GM21529 (cell line): ENCODE measurements around the gene INF2.

ENCODE experiments used
- ATAC-seq: cut with Tn5 transposase; IDR thresholded peaks from one replicate; pipeline ENCODE4 v1.9.1; 2021; ENCODE audit not compliant: unreplicated experiment

INF2 gene

DNA sequence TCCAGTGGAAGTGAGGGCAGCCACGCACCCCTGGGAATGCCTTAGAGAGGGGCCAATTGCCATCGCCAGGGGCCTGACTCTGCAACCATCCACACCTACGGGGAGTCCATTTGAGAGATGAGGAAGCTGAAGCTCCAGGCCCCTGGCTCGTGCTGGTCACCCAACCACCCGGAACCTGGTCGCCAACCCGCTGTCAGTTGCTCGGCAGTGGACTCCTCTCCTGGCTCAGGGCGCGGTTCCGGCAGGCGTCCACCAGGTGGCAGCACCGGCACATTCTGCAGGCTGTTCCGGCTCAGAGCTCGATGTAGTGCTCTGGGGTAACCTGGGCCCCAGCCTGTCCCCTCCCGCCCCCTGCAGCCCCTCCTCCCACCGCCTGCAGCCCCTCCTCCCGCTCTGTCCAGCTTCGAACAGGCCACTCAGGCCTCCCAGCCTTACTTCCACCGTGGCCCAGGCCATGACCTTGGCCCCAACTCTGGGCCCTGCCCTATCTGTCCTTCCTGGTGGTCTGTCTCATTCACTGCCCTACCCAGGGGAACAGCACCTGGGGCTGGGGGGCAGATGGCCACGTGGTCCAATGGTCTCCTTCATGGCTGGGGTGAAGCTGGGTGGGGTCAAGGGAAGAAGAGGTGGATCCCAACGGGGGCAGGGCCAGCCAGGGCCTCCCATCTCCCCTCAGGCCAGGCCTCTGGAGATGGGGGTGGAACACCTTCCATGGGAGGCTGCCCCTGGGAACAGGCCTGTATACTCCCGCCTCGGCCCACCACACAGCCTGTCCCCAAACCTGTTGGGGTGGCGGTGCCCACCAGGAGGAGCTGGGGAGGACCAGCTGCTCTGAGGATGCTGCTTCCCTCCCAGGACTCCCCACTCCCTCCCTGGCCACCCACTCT lies 79.3 kb downstream of the INF2 start:
- ATAC-seq, result peak; percentile 85

- no peak for ATAC-seq
These were observed 80.1 kb downstream of the INF2 start for GRCh38 chr14:104769324-104770071.

DNA sequence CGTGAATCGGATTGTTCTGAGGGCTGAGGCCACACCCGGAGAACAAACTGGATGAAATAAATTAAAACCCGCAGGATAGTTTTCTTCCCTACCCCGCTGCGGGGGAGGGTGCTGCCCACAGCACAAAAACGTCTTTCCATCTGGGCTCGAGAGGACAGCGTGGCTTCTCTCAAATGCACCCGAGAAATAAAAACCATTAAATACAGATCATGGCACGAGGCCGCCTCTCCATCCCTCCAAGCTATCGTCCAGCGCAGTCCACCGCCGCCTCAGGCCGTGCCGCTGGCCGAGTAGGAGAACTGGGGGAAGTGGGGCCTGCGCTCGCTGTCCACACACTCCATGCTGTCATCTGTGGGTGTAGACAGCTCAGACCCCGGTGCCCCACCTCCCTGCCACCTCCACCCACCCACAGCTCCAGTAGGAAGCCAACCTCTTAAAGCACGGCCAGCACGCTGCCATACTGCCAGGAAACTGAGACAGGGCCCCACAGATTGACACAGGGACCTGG lies 80.7 kb downstream of the INF2 start:
- no peak for ATAC-seq

DNA sequence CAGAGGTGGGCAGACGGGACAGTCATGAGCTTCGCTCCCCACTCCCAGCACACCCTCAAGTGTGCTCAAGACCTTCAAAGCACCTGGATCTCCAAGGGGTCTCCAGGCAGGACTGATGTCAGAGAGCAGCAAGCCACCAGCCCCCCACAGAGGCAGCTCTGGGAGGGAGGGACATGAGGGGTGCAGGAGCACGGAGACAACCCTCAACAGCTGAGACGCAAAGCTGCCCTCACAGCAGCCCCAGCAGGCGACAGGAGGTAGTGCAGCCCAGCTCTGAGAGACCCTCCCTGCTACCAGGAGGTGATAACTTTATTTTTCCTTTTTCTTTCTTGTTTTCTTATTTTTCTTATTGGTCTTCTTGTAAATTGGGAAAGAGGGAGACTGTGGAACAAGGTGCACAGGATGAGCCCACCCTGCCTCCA lies 81.4 kb downstream of the INF2 start:
- ATAC-seq, result no peak

DNA sequence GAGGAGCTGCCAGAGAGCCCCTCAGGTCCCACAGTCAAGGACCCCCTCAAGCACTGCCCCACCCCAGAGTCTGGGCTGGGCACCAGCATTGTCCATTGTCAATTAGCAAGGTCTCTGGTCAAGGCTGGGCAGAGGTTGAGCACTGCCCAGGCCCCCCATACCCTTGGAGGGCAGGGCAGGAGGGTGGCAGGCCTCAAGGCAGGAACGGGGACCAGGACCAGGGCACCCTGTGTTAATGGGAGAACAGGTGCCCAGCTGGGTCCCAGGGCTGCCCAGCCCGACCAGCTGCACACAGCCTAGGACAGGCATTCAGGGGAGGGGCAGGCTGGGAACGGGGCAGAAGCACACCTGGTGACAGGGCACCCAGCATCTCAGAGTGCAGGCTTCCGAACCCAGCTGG lies 82.0 kb downstream of the INF2 start:
- ATAC-seq, result no peak
